Common myeloid progenitor, CD34-positive (primary cell): Measurements from ENCODE around the gene WWC1.

ENCODE experiments used
- CTCF ChIA-PET: fragments of 350-600 bp; sonication (Branson Sonifier 250); formaldehyde crosslinking; loops from one replicate; lab custom pipeline; 2021; ENCODE audit warnings: antibody characterized with exemption; lab: Charles Lee
- POLR2A ChIA-PET: fragments of 350-600 bp; sonication (Branson Sonifier 250); formaldehyde crosslinking; loops from one replicate; lab custom pipeline; 2021; ENCODE audit warnings: antibody characterized with exemption; lab: Charles Lee
- DNase-seq, 3 donors: peaks; one replicate each; pipeline versions ENCODE4 v3.0.0 to v3.0.0-alpha.2; 2013
- H3K27ac ChIP-seq, 2 experiments: 1 replicate in 1 of 2; 2 replicates in 1 of 2; pipeline ENCODE4 v1.7.0; 2013; ENCODE audit warnings: inconsistent platforms in 2 of 2, low read length in 2 of 2, mild to moderate bottlenecking in 2 of 2, low read depth in 1 of 2, moderate library complexity in 1 of 2; ENCODE audit not compliant: severe bottlenecking in 2 of 2, insufficient read depth in 1 of 2, poor library complexity in 1 of 2
- H3K27me3 ChIP-seq, 5 experiments: replicated peaks in 2 of 5; 1 replicate in 3 of 5; 2 replicates in 2 of 5; pipeline versions ENCODE4 v1.6.1 to v1.7.0; 2013; ENCODE audit warnings: low read length in 4 of 5, mild to moderate bottlenecking in 2 of 5, moderate library complexity in 2 of 5, inconsistent platforms in 1 of 5; ENCODE audit not compliant: insufficient read depth in 5 of 5, control insufficient read depth in 4 of 5
- H3K36me3 ChIP-seq, 4 experiments: 1 replicate in 2 of 4; 2 replicates in 2 of 4; pipeline versions ENCODE4 v1.6.1 to v1.7.0; 2013; ENCODE audit warnings: low read length in 3 of 4, control low read depth in 1 of 4, mild to moderate bottlenecking in 1 of 4; ENCODE audit not compliant: control insufficient read depth in 4 of 4, insufficient read depth in 4 of 4
- H3K4me1 ChIP-seq, 4 experiments: 1 replicate in 3 of 4; 2 replicates in 1 of 4; pipeline versions ENCODE4 v1.6.1 to v1.7.1; 2013; ENCODE audit warnings: low read length in 3 of 4, mild to moderate bottlenecking in 3 of 4, control low read depth in 1 of 4, inconsistent platforms in 1 of 4, moderate library complexity in 1 of 4; ENCODE audit not compliant: control insufficient read depth in 4 of 4, insufficient read depth in 4 of 4; ENCODE audit errors: control extremely low read depth in 1 of 4
- H3K4me3 ChIP-seq, 7 experiments: 1 replicate in 4 of 7; 2 replicates in 3 of 7; pipeline versions ENCODE4 v1.5.1 to v1.7.0; 2013; ENCODE audit warnings: mild to moderate bottlenecking in 7 of 7, low read length in 6 of 7, moderate library complexity in 6 of 7, inconsistent platforms in 2 of 7, low read depth in 2 of 7, control low read depth in 1 of 7; ENCODE audit not compliant: insufficient read depth in 4 of 7, control insufficient read depth in 1 of 7; ENCODE audit errors: extremely low read depth in 1 of 7
- H3K9me3 ChIP-seq, 5 experiments: 1 replicate in 4 of 5; 2 replicates in 1 of 5; pipeline versions ENCODE4 v1.6.1 to v1.7.1; 2013; ENCODE audit warnings: low read length in 4 of 5, mild to moderate bottlenecking in 2 of 5, inconsistent platforms in 1 of 5, low read depth in 1 of 5, moderate library complexity in 1 of 5; ENCODE audit not compliant: control insufficient read depth in 4 of 5, insufficient read depth in 2 of 5; ENCODE audit errors: control extremely low read depth in 1 of 5
- WGBS: methylation state at CpG from one replicate; pipeline ENCODE4 v1.1.5; 2013; ENCODE audit not compliant: insufficient coverage; 5-methylcytosine and 5-hydroxymethylcytosine counted together

Gene WWC1

GRCh38 chr5:168494057-168494555, 202.7 kb downstream of the WWC1 start:
- CTCF ChIA-PET, result no interaction called here
- DNase-seq, result no peak
- WGBS, result 97% methylated on average over 3 of the region's 5 CpGs
- POLR2A ChIA-PET, result no interaction called here
- no peaks in the 10 kb centered on the region for H3K4me1 ChIP-seq
- H3K27me3 ChIP-seq, result no peaks in the 10 kb centered on the region
- H3K9me3 ChIP-seq, result no peaks in the 10 kb centered on the region
- no peak overlapping the region for H3K27ac ChIP-seq
- H3K36me3 ChIP-seq, result peaks cover 27 to 86% (median 57%) of the 10 kb centered on the region in 4 experiments
- no peak overlapping the region for H3K4me3 ChIP-seq

GRCh38 chr5:168502563-168503237, 211.3 kb downstream of the WWC1 start:
- Histone ChIP-seq H3K36me3 (peaks cover 6 to 64% (median 41%) of the 10 kb centered on the region in 4 experiments), H3K27me3 (no peaks in the 10 kb centered on the region), H3K9me3 (no peaks in the 10 kb centered on the region), H3K27ac (no peak overlapping the region), H3K4me3 (no peak overlapping the region), H3K4me1 (no peaks in the 10 kb centered on the region)
- POLR2A ChIA-PET, result no interaction called here
- no CpG with 5 or more reads among the region's 7 CpGs for WGBS
- DNase-seq, result no peak
- CTCF ChIA-PET, result interaction anchor here (1.6 kb wide), 1 partner anchor 15 kb away, joined by 3 read pairs; no protein-coding TSS in a partner anchor

- Histone ChIP-seq H3K4me3 (no peak overlapping the region), H3K27ac (no peak overlapping the region), H3K27me3 (no peaks in the 10 kb centered on the region), H3K4me1 (no peaks in the 10 kb centered on the region), H3K36me3 (peaks cover 31 to 96% (median 70%) of the 10 kb centered on the region in 4 experiments), H3K9me3 (peaks cover 3 to 27% (median 7%) of the 10 kb centered on the region in 5 experiments)
- ChIA-PET CTCF (no interaction called here), POLR2A (no interaction called here)
- WGBS, result no CpG with 5 or more reads among the region's 2 CpGs
- DNase-seq, result peak in 2 of 3 donors; percentile 4 to 27
These were observed 222.5 kb downstream of the WWC1 start for GRCh38 chr5:168513861-168514428.
